ENCODE results near the gene AGBL5. TPM values are rescaled to one million over a fixed set of nuclear protein-coding genes. Genes with fewer than 3 reads are reported as not detected.

The AGBL5 gene
- total and polyA plus RNA-seq, 9 of the 15 experiments (the other 6 are each of a cell fraction or from before 2014, with no cell fraction given), result 3.3 to 52.7 (median 26.2) TPM

GRCh38 chr2:27006602-27007415 lies 44.7 kb upstream of the AGBL5 start (continued):
- TF ChIP-seq ASH1L (IDR thresholded peaks at IDR 0.05; ENCODE audit: borderline replicate concordance, low read depth, partially characterized antibody) (no peak), GATA2 (CRISPR knock-in tag; IDR thresholded peaks at IDR 0.05) (no peak), TAL1 (IDR thresholded peaks at IDR 0.05) (peak; percentile 87), C11orf30 (IDR thresholded peaks at IDR 0.05; ENCODE audit: low read depth) (peak; percentile 70), KDM4B (IDR thresholded peaks at IDR 0.05; ENCODE audit: borderline replicate concordance in 2 of 2, low read depth in 1 of 2) (no peak), HNRNPK (IDR thresholded peaks at IDR 0.05; ENCODE audit: low read depth, low read length, poor library complexity, severe bottlenecking) (no peak), SPI1 (IDR thresholded peaks at IDR 0.05; ENCODE audit: borderline replicate concordance, low read depth, low read length) (no peak), GABPB2 (CRISPR knock-in tag; conservative IDR thresholded peaks at IDR 0.05) (no peak), NBN (IDR thresholded peaks at IDR 0.05; ENCODE audit: low read depth) (peak; percentile 22; the same call in 1 of the 2 replicates), NR1H2 (CRISPR knock-in tag; IDR thresholded peaks at IDR 0.05) (no peak), RBM39 (optimal IDR thresholded peaks at IDR 0.05; ENCODE audit: low read depth, low read length) (no peak), ZFX (CRISPR knock-in tag; IDR thresholded peaks at IDR 0.05) (no peak), DPF2 (IDR thresholded peaks at IDR 0.05) (peak; percentile 86), ARID2 (IDR thresholded peaks at IDR 0.05) (no peak), ZNF561 (CRISPR knock-in tag; conservative IDR thresholded peaks at IDR 0.05) (0 out of 2 replicates have a peak, but pooled peaks have one; percentile 28), DACH1 (IDR thresholded peaks at IDR 0.05; ENCODE audit: partially characterized antibody) (no peak), KDM5B (IDR thresholded peaks at IDR 0.05; ENCODE audit: insufficient replicate concordance, low read depth, low read length) (no peak)
- TF ChIP-seq, protein P1, sequence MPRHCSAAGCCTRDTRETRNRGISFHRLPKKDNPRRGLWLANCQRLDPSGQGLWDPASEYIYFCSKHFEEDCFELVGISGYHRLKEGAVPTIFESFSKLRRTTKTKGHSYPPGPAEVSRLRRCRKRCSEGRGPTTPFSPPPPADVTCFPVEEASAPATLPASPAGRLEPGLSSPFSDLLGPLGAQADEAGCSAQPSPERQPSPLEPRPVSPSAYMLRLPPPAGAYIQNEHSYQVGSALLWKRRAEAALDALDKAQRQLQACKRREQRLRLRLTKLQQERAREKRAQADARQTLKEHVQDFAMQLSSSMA (CRISPR knock-in tag; IDR thresholded peaks at IDR 0.05), result no peak
